Thyroid gland (tissue), 4 donors: ENCODE results near the gene TAB2. TPM values are rescaled to one million over a fixed set of nuclear protein-coding genes. Genes with fewer than 3 reads are reported as not detected.

ENCODE experiments used
- DNase-seq, 2 donors: peaks; one replicate each; pipeline ENCODE4 v3.0.0-alpha.2; 2019
- H3K27ac ChIP-seq, 3 donors: fragments of 200-600 bp; sonication (generic); 1 replicate in 2 of 3; 2 replicates in 1 of 3; pipeline ENCODE4 v1.5.1; 2016 to 2019; ENCODE audit warnings: mild to moderate bottlenecking in 1 of 3, moderate library complexity in 1 of 3
- H3K27me3 ChIP-seq: fragments of 200-600 bp; sonication (generic); one replicate; pipeline ENCODE4 v1.5.1; 2019
- H3K36me3 ChIP-seq, 2 donors: fragments of 200-600 bp; sonication (generic); one replicate each; pipeline ENCODE4 v1.5.1; 2016 to 2019
- H3K4me1 ChIP-seq, 2 donors: fragments of 200-600 bp; sonication (generic); one replicate each; pipeline ENCODE4 v1.5.1; 2017 to 2019
- H3K4me3 ChIP-seq, 3 donors: fragments of 200-600 bp; sonication (generic); replicated peaks in 1 of 3; 1 replicate in 2 of 3; 2 replicates in 1 of 3; pipeline ENCODE4 v1.5.1; 2016; ENCODE audit warnings: mild to moderate bottlenecking in 1 of 3
- H3K9me3 ChIP-seq: fragments of 200-600 bp; sonication (generic); one replicate; pipeline ENCODE4 v1.5.1; 2017
- POLR2A ChIP-seq, 2 donors: fragments of 450-650 bp; IDR thresholded peaks; one replicate each; pipeline ENCODE4 v1.6.1; 2017; ENCODE audit warnings: antibody characterized with exemption in 2 of 2, mild to moderate bottlenecking in 2 of 2, moderate library complexity in 1 of 2
- WGBS, 2 donors: methylation state at CpG; one replicate each; pipeline ENCODE4 v1.1.5; 2017; 5-methylcytosine and 5-hydroxymethylcytosine counted together
- intact Hi-C: fragments of 100-400 bp; cut with DNase I; formaldehyde crosslinking; loops from one replicate; pipeline ENCODE4 v1.15.1; 2023
- total RNA-seq, 4 donors: library from RNA; depleted of rRNA; stranded (reverse); fragments of >200 nt; gene quantifications; one replicate each; pipeline ENCODE4 v1.2.3, GENCODE V29; 2016
- TF ChIP-seq, protein P1 (sequence below), 6 experiments: fragments of 200-600 bp in 3 of 6; fragments of 450-650 bp in 3 of 6; sonication (generic) in 3 of 6; IDR thresholded peaks; one replicate each; pipeline ENCODE4 v1.5.1; 2016 to 2019; ENCODE audit warnings: antibody characterized with exemption in 6 of 6, mild to moderate bottlenecking in 2 of 6, inconsistent platforms in 1 of 6, moderate library complexity in 1 of 6

Gene TAB2
- total RNA-seq, 4 donors from 2014 or later = 58.5 to 74.3 (median 64.7) TPM

- Histone ChIP-seq H3K9me3 (no peaks in the 10 kb centered on the region), H3K4me1 (no peaks in the 10 kb centered on the region), H3K27me3 (no peaks in the 10 kb centered on the region), H3K27ac (no peak within 1 kb of the TSS), H3K36me3 (peaks cover 4 to 11% of the 10 kb centered on the region in 2 donors), H3K4me3 (no peak within 1 kb of the TSS)
- DNase-seq = no peak
- TF ChIP-seq, protein P1, sequence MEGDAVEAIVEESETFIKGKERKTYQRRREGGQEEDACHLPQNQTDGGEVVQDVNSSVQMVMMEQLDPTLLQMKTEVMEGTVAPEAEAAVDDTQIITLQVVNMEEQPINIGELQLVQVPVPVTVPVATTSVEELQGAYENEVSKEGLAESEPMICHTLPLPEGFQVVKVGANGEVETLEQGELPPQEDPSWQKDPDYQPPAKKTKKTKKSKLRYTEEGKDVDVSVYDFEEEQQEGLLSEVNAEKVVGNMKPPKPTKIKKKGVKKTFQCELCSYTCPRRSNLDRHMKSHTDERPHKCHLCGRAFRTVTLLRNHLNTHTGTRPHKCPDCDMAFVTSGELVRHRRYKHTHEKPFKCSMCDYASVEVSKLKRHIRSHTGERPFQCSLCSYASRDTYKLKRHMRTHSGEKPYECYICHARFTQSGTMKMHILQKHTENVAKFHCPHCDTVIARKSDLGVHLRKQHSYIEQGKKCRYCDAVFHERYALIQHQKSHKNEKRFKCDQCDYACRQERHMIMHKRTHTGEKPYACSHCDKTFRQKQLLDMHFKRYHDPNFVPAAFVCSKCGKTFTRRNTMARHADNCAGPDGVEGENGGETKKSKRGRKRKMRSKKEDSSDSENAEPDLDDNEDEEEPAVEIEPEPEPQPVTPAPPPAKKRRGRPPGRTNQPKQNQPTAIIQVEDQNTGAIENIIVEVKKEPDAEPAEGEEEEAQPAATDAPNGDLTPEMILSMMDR (IDR thresholded peaks at IDR 0.05) = no peak
- TF ChIP-seq POLR2A (IDR thresholded peaks at IDR 0.05) = no peak
- intact Hi-C loops = no loop called here
- 97% methylated on average over 11 of the region's 11 CpGs for WGBS, 2 donors
Observed at GRCh38 chr6:149400050-149400449, 82.5 kb downstream of the TAB2 start, which contains the start of gene SUMO4. Gene SUMO4, plus strand, starts transcription at chr6:149400262. Its CDS starts 130 bp downstream, at chr6:149400392.

- Histone ChIP-seq H3K36me3 (peaks cover 4 to 11% of the 10 kb centered on the region in 2 donors), H3K9me3 (no peaks in the 10 kb centered on the region), H3K4me3 (no peak overlapping the region), H3K27me3 (no peaks in the 10 kb centered on the region), H3K27ac (no peak overlapping the region), H3K4me1 (no peaks in the 10 kb centered on the region)
- 97 to 99% methylated on average over 3 of the region's 3 CpGs for WGBS, 2 donors
- DNase-seq = no peak
- intact Hi-C loops = no loop called here
- TF ChIP-seq, protein P1 (IDR thresholded peaks at IDR 0.05) = no peak
- no peak for TF ChIP-seq POLR2A (IDR thresholded peaks at IDR 0.05)
Observed at GRCh38 chr6:149403534-149403933, 86.0 kb downstream of the TAB2 start.

DNA sequence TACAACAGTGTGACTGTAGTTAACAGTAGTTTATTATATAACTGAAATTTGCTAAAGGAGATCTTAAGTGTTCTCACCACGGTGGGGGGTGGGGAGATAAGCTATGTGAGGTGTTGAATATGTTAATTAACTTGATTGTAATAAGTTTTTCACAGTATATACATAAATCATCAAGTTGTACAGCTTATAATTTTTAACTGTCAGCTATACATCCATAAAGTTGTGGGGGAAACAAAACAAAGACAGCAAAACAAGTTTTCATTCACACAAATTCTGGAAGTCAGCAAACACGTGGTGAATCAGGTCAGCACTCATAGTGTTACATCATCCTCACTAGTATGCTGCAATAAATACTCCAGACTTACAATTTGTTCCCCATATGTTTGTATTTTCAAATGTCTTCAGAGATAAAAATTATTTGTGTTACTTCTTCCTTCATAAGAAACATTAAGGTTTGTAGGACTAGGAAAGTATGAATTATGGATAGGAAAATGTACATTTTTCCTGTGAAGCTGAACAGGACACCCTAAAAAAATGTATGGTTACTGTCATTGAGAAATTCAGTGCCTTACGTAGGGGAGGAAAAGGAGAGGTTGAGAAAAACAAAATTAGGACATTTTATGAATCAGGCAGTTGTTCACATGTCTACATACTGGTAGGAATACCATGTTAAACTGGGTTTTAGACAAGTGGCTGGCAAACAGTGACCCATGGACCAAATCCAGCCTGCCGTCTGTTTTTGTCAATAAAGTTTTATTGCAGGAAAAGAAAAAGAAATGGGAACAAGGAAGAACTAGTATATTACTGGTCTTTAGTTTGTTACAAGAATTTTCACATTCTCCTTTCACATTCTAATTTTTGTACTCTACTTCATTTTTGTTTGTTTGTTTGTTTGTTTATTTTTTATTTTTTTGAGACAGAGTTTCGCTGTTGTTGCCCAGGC is 88.6 kb downstream of the TAB2 start:
- Histone ChIP-seq H3K9me3 (no peaks in the 10 kb centered on the region), H3K27ac (no peak overlapping the region), H3K4me3 (no peak overlapping the region), H3K27me3 (no peaks in the 10 kb centered on the region), H3K36me3 (peaks cover 4 to 14% of the 10 kb centered on the region in 2 donors), H3K4me1 (no peaks in the 10 kb centered on the region)
- 89 to 93% methylated on average over 5 of the region's 5 CpGs for WGBS, 2 donors
- intact Hi-C loops = no loop called here
- TF ChIP-seq, protein P1 (IDR thresholded peaks at IDR 0.05) = no peak
- no peak for TF ChIP-seq POLR2A (IDR thresholded peaks at IDR 0.05)
- no peak for DNase-seq

DNA sequence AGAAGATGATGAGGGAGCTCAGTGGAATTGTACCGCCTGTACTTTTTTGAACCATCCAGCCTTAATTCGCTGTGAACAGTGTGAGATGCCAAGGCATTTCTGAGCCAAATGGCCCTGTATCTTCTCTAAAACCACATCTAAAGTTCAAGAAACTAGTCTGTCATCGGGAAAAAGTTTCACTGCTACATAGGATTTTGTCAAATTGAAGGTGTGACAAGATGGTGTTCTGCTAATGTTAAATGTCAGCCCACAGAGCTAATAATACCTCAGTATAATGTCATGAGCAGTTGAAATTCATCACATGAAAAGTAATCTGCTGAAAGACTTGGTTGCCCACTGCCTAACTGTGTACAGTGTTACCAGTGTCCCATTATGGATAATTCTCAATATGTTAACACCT is 92.1 kb downstream of the TAB2 start:
- Histone ChIP-seq H3K9me3 (no peaks in the 10 kb centered on the region), H3K27me3 (no peaks in the 10 kb centered on the region), H3K36me3 (peaks cover 4 to 12% of the 10 kb centered on the region in 2 donors), H3K4me1 (peaks cover 0 to 4% of the 10 kb centered on the region in 2 donors), H3K27ac (no peak overlapping the region), H3K4me3 (no peak overlapping the region)
- intact Hi-C loops = no loop called here
- no peak for TF ChIP-seq POLR2A (IDR thresholded peaks at IDR 0.05)
- TF ChIP-seq, protein P1 (IDR thresholded peaks at IDR 0.05) = no peak
- 95% methylated on average over 3 of the region's 3 CpGs for WGBS, 2 donors
- no peak for DNase-seq

GRCh38 chr6:149410557-149410956 is 93.0 kb downstream of the TAB2 start:
- Histone ChIP-seq H3K4me1 (peaks cover 0 to 4% of the 10 kb centered on the region in 2 donors), H3K4me3 (no peak overlapping the region), H3K36me3 (peaks cover 4 to 12% of the 10 kb centered on the region in 2 donors), H3K27me3 (no peaks in the 10 kb centered on the region), H3K9me3 (no peaks in the 10 kb centered on the region), H3K27ac (no peak overlapping the region)
- intact Hi-C loops = no loop called here
- no peak for DNase-seq
- TF ChIP-seq, protein P1 (IDR thresholded peaks at IDR 0.05) = no peak
- no peak for TF ChIP-seq POLR2A (IDR thresholded peaks at IDR 0.05)
